Parathyroid adenoma (tissue), 2 donors: ENCODE results near the gene PLA2G4B.

Experiments
- H2AFZ ChIP-seq: fragments of 300-600 bp; sonication (generic); one replicate; pipeline ENCODE4 v1.7.0; 2017; ENCODE audit warnings: antibody characterized with exemption, mild to moderate bottlenecking
- H3K27ac ChIP-seq: fragments of 300-600 bp; sonication (generic); one replicate; pipeline ENCODE4 v1.7.0; 2017
- H3K27me3 ChIP-seq: fragments of 300-600 bp; sonication (generic); one replicate; pipeline ENCODE4 v1.7.0; 2017; ENCODE audit warnings: low read length; ENCODE audit not compliant: control insufficient read depth, insufficient read depth
- H3K36me3 ChIP-seq: fragments of 300-600 bp; sonication (generic); one replicate; pipeline ENCODE4 v1.7.0; 2017; ENCODE audit warnings: low read length; ENCODE audit not compliant: control insufficient read depth, insufficient read depth
- H3K4me1 ChIP-seq: fragments of 300-600 bp; sonication (generic); one replicate; pipeline ENCODE4 v1.7.0; 2017; ENCODE audit warnings: control low read depth
- H3K4me2 ChIP-seq: fragments of 300-600 bp; sonication (generic); one replicate; pipeline ENCODE4 v1.7.0; 2017; ENCODE audit warnings: low read length
- H3K4me3 ChIP-seq: fragments of 300-600 bp; sonication (generic); one replicate; pipeline ENCODE4 v1.7.0; 2017; ENCODE audit warnings: low read depth, low read length
- H3K79me2 ChIP-seq: fragments of 300-600 bp; sonication (generic); one replicate; pipeline ENCODE4 v1.7.0; 2017; ENCODE audit warnings: control low read depth
- H3K9ac ChIP-seq: fragments of 300-600 bp; sonication (generic); one replicate; pipeline ENCODE4 v1.7.0; 2017; ENCODE audit warnings: mild to moderate bottlenecking
- H3K9me3 ChIP-seq: fragments of 300-600 bp; sonication (generic); one replicate; pipeline ENCODE4 v1.7.0; 2017; ENCODE audit warnings: low read length; ENCODE audit not compliant: control insufficient read depth
- CTCF ChIP-seq: fragments of 300-600 bp; sonication (generic); IDR thresholded peaks from one replicate; pipeline ENCODE4 v1.7.0; 2017; ENCODE audit warnings: antibody characterized with exemption, mild to moderate bottlenecking
- donor health status: primary hyperparathyroidism.

Gene PLA2G4B

GRCh38 chr15:41865490-41866055, 26.9 kb downstream of the PLA2G4B start:
- Histone ChIP-seq H3K36me3 (no peaks in the 10 kb centered on the region), H3K27ac (no peak overlapping the region), H3K9me3 (no peaks in the 10 kb centered on the region), H3K9ac (no peak overlapping the region), H3K4me1 (no peaks in the 10 kb centered on the region), H3K79me2 (no peaks in the 10 kb centered on the region), H3K4me3 (no peak overlapping the region), H2AFZ (no peak overlapping the region), H3K4me2 (no peak overlapping the region), H3K27me3 (no peaks in the 10 kb centered on the region)
- no peak for TF ChIP-seq CTCF

- no peak overlapping the region for H3K4me2 ChIP-seq
- H3K4me3 ChIP-seq, result no peak overlapping the region
- no peaks in the 10 kb centered on the region for H3K36me3 ChIP-seq
- H3K27me3 ChIP-seq, result no peaks in the 10 kb centered on the region
- no peaks in the 10 kb centered on the region for H3K79me2 ChIP-seq
- H3K27ac ChIP-seq, result no peak overlapping the region
- H3K9me3 ChIP-seq, result no peaks in the 10 kb centered on the region
- TF ChIP-seq CTCF, result no peak
- no peaks in the 10 kb centered on the region for H3K4me1 ChIP-seq
- H2AFZ ChIP-seq, result no peak overlapping the region
- H3K9ac ChIP-seq, result no peak overlapping the region
Observed at GRCh38 chr15:41866263-41866703, 27.6 kb downstream of the PLA2G4B start.

GRCh38 chr15:41866872-41867579, 28.4 kb downstream of the PLA2G4B start:
- no peaks in the 10 kb centered on the region for H3K27me3 ChIP-seq
- no peaks in the 10 kb centered on the region for H3K36me3 ChIP-seq
- H2AFZ ChIP-seq, result no peak overlapping the region
- H3K79me2 ChIP-seq, result no peaks in the 10 kb centered on the region
- H3K9me3 ChIP-seq, result no peaks in the 10 kb centered on the region
- no peak overlapping the region for H3K4me2 ChIP-seq
- H3K4me3 ChIP-seq, result no peak overlapping the region
- no peak overlapping the region for H3K27ac ChIP-seq
- no peak for TF ChIP-seq CTCF
- no peak overlapping the region for H3K9ac ChIP-seq
- H3K4me1 ChIP-seq, result no peaks in the 10 kb centered on the region

- H3K27me3 ChIP-seq, result no peaks in the 10 kb centered on the region
- no peak for TF ChIP-seq CTCF
Observed at GRCh38 chr15:41868321-41868720, 29.7 kb downstream of the PLA2G4B start.

More at GRCh38 chr15:41868321-41868720, 29.7 kb downstream of the PLA2G4B start:
- H2AFZ ChIP-seq, result no peak overlapping the region
- no peaks in the 10 kb centered on the region for H3K9me3 ChIP-seq
- no peaks in the 10 kb centered on the region for H3K79me2 ChIP-seq
- no peak overlapping the region for H3K4me3 ChIP-seq
- H3K4me1 ChIP-seq, result no peaks in the 10 kb centered on the region
- no peaks in the 10 kb centered on the region for H3K36me3 ChIP-seq
- no peak overlapping the region for H3K27ac ChIP-seq
- H3K4me2 ChIP-seq, result no peak overlapping the region
- no peak overlapping the region for H3K9ac ChIP-seq
